Activated CD8-positive, alpha-beta memory T cell treated with anti-CD3 and anti-CD28 coated beads, Interleukin-2, amount 10 ng/mL, durations not matched to agents 7 days and 5 days (primary cell): Measurements from ENCODE around the gene CCL25. TPM values are rescaled to one million over a fixed set of nuclear protein-coding genes. Genes with fewer than 3 reads are reported as not detected.

ENCODE experiments used
- ATAC-seq: fragments of 150-1000 bp; cut with Tn5 transposase; one replicate; pipeline ENCODE4 v1.10.0; 2021; ENCODE audit warnings: moderate library complexity
- CTCF ChIA-PET: fragments of 350-600 bp; sonication (Branson Sonifier 250); formaldehyde crosslinking; loops from one replicate; lab custom pipeline; 2021; ENCODE audit warnings: antibody characterized with exemption; lab: Charles Lee
- DNase-seq: peaks from one replicate; pipeline ENCODE4 v3.0.0-alpha.2; 2020
- H3K27ac Mint-ChIP-seq: one replicate; pipeline ENCODE4 v1.8.0; 2021; ENCODE audit warnings: mild to moderate bottlenecking, mixed read lengths
- H3K27me3 Mint-ChIP-seq: one replicate; pipeline ENCODE4 v1.8.0; 2021; ENCODE audit warnings: mixed read lengths
- H3K36me3 Mint-ChIP-seq: one replicate; pipeline ENCODE4 v1.8.0; 2021; ENCODE audit warnings: mild to moderate bottlenecking, mixed read lengths
- H3K4me1 Mint-ChIP-seq: one replicate; pipeline ENCODE4 v1.8.0; 2021; ENCODE audit warnings: mixed read lengths
- H3K4me3 Mint-ChIP-seq: one replicate; pipeline ENCODE4 v1.8.0; 2021; ENCODE audit warnings: mild to moderate bottlenecking, moderate library complexity, mixed read lengths
- H3K9me3 Mint-ChIP-seq: one replicate; pipeline ENCODE4 v1.8.0; 2022; ENCODE audit warnings: low read depth, mixed read lengths
- total RNA-seq, 2 experiments: library from RNA; stranded (reverse); gene quantifications; one replicate each; pipeline ENCODE4 v1.2.3, GENCODE V29; 2021

CCL25 gene
- total RNA-seq, 2 experiments from 2014 or later, result not detected

GRCh38 chr19:8056533-8056932, 4.0 kb downstream of the CCL25 start:
- Mint-ChIP-seq H3K27me3 (no peaks in the 10 kb centered on the region), H3K4me3 (no peak overlapping the region), H3K27ac (no peak overlapping the region), H3K4me1 (peaks cover 7% of the 10 kb centered on the region), H3K9me3 (no peaks in the 10 kb centered on the region), H3K36me3 (no peaks in the 10 kb centered on the region)
- DNase-seq, result no peak
- CTCF ChIA-PET, result no interaction called here
- no peak for ATAC-seq

DNA sequence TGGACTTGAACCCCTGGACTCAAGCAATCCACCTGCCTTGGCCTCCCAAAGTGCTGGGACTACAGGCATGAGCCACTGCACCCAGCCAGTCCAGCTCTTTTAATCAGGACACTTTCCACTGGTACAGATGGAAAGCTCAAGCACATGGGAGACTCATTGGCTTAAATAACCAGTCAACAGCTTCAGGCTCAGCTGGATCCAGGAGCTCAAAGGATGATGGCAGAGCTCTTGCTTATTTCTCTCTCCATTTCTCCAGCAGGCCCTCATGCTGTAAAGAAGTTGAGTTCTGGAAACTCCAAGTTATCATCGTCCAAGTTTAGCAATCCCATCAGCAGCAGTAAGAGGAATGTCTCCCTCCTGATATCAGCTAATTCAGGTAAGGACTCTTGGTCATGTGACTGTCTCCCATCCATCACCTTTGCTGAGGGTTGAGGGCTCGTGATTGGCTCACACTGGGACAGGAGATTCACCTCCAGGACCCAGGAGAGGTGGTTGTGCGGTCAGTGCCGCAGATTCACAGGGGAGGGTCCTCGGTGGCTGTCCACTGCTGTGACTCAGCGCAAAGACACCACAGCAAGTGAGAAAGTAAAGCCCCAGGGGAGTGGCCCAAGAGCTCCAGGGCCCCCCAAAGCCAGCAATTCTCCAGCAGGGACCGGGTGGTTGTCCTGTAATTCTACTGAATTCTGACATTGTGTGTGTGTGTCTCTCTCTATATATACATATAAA, 5.1 kb downstream of the CCL25 start:
- CTCF ChIA-PET, result interaction anchor here (0.6 to 1.0 kb wide), 3 partner anchors 9 to 1777 kb away, joined by 3 read pairs; no protein-coding TSS in a partner anchor
- H3K9me3 Mint-ChIP-seq, result no peaks in the 10 kb centered on the region
- no peaks in the 10 kb centered on the region for H3K4me1 Mint-ChIP-seq
- ATAC-seq, result no peak
- H3K27me3 Mint-ChIP-seq, result no peaks in the 10 kb centered on the region
- no peak for DNase-seq
- no peak overlapping the region for H3K4me3 Mint-ChIP-seq
- no peak overlapping the region for H3K27ac Mint-ChIP-seq
- H3K36me3 Mint-ChIP-seq, result no peaks in the 10 kb centered on the region

DNA sequence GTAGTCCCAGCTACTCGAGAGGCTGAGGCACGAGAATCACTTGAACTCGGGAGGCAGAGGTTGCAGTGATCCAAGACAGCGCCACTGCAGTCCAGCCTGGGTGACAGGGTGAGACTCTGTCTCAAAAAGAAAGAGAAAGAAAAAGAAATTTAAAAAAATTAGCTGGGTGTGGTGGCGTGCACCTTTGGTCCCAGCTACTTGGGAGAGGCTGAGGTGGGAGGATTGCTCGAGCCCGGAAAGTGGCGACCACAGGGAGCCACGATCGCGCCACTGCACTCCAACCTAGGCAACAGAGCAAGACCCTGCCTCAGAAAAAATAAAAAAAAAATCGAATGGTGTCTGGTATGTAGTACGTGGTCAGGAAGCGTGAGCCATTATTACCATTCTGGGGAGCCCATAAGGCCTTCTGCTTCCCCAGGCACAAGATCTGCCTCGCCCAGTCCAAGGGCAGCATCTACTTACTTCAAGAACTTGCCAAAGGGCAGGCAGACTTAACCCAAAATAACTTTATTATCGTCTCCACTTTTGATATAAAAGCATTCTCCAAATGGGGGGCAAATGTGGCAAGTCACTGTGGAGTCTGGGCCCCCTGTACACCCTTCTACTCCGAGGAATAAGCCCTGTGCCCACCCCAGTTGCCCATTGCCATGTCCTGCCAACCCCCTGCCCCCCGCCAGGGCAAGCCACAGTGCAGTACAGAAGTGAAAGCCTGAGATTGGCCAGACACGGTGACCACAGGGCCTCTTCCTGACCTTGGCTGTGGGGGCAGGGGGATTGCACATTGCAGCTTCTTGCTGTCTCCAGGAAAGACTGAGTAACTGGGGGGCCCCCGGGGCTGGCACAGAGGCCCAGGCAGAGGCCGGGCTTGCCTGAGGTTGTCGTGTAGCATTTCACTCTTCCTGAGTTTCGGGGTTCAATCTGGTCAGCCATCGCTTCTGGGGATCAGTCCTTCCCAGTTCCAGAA, 12.6 kb downstream of the CCL25 start:
- H3K27ac Mint-ChIP-seq, result no peak overlapping the region
- H3K4me3 Mint-ChIP-seq, result no peak overlapping the region
- H3K4me1 Mint-ChIP-seq, result peaks cover 7% of the 10 kb centered on the region
- H3K27me3 Mint-ChIP-seq, result no peaks in the 10 kb centered on the region
- DNase-seq (no peak), ATAC-seq (no peak)
- CTCF ChIA-PET, result interaction anchor here (1.5 kb wide), 1 partner anchor 8 kb away, joined by 3 read pairs; no protein-coding TSS in a partner anchor
- H3K9me3 Mint-ChIP-seq, result peaks cover 6% of the 10 kb centered on the region
- no peaks in the 10 kb centered on the region for H3K36me3 Mint-ChIP-seq

GRCh38 chr19:8065875-8066261, 13.3 kb downstream of the CCL25 start:
- no peak overlapping the region for H3K4me3 Mint-ChIP-seq
- DNase-seq (no peak), ATAC-seq (no peak)
- H3K27ac Mint-ChIP-seq, result no peak overlapping the region
- peaks cover 7% of the 10 kb centered on the region for H3K4me1 Mint-ChIP-seq
- no peaks in the 10 kb centered on the region for H3K36me3 Mint-ChIP-seq
- peaks cover 9% of the 10 kb centered on the region for H3K9me3 Mint-ChIP-seq
- CTCF ChIA-PET, result interaction anchor here (1.5 kb wide), 1 partner anchor 8 kb away, joined by 3 read pairs; no protein-coding TSS in a partner anchor
- no peaks in the 10 kb centered on the region for H3K27me3 Mint-ChIP-seq

DNA sequence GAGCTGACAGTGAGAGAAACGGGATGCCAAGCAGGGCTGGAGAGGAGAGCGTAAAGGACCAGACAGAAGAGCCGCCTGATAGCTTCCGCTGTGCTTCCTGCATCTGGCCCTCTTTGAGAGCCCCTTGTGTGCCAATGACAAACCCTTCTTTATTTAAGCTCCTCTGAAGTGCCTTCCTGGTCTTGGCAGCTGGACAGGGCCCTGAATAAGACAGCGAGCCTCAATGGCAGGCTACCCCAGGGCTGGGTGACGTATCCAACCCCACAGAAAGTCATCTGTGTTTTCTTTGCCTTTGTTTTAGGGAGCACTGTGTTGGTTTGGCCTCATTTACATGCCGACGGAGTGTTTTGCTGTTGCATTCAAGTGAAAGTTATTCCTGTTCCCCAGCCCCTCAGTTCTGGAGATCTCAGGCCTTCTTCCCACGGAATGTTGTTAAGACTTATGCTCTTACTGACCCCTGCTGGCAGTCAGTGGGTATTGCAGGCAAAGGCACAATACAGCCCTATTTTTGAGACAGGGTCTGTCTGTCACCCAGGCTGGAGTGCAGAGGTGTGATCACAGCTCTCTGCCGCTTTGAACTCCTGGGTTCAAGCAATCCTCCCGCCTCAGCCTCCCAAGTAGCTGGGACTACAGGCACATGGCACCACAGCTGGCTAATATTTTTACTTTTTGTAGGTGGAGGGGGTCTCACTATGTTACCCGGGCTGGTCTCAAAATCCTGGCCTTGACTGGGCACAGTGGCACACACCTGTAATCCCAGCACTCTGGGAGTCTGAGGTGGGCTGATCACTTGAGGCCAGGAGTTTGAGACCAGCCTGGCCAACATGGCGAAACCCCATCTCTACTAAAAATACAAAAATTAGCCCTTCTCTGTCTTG, 16.8 kb downstream of the CCL25 start:
- DNase-seq (no peak), ATAC-seq (no peak)
- Mint-ChIP-seq H3K4me3 (no peak overlapping the region), H3K36me3 (no peaks in the 10 kb centered on the region), H3K4me1 (peaks cover 20% of the 10 kb centered on the region), H3K9me3 (peaks cover 14% of the 10 kb centered on the region), H3K27me3 (no peaks in the 10 kb centered on the region), H3K27ac (no peak overlapping the region)
- CTCF ChIA-PET, result interaction anchor here (0.6 to 1.5 kb wide), 5 partner anchors 12 to 660 kb away, joined by 3 to 4 read pairs (median 3); no protein-coding TSS in a partner anchor

DNA sequence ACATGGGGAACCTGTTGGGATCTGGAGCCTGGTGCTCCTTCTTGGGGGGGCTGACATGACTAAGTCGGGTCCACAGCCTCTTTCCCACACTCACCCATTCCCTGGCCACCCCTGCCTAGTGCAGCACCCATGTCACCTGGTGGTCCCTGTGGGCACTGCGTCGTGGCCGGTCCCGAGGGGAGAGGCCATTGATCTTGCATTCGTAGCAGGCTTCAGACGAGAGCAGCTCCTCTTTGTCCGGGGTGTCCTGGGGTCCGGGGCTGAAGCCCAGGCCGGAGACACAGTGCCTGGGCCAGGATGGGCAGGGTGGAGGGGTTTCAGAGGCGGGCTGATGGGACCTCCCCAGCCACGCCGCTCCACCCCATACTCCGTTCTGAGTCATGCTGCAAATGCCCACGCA, 19.4 kb downstream of the CCL25 start:
- DNase-seq (no peak), ATAC-seq (no peak)
- Mint-ChIP-seq H3K36me3 (no peaks in the 10 kb centered on the region), H3K9me3 (peaks cover 17% of the 10 kb centered on the region), H3K4me3 (no peak overlapping the region), H3K4me1 (peaks cover 14% of the 10 kb centered on the region), H3K27ac (no peak overlapping the region), H3K27me3 (no peaks in the 10 kb centered on the region)
- CTCF ChIA-PET, result no interaction called here

GRCh38 chr19:8074501-8074900, 21.9 kb downstream of the CCL25 start:
- Mint-ChIP-seq H3K36me3 (no peaks in the 10 kb centered on the region), H3K4me1 (peaks cover 14% of the 10 kb centered on the region), H3K27me3 (no peaks in the 10 kb centered on the region), H3K9me3 (peaks cover 12% of the 10 kb centered on the region), H3K4me3 (no peak overlapping the region), H3K27ac (no peak overlapping the region)
- CTCF ChIA-PET, result no interaction called here
- no peak for DNase-seq
- no peak for ATAC-seq

DNA sequence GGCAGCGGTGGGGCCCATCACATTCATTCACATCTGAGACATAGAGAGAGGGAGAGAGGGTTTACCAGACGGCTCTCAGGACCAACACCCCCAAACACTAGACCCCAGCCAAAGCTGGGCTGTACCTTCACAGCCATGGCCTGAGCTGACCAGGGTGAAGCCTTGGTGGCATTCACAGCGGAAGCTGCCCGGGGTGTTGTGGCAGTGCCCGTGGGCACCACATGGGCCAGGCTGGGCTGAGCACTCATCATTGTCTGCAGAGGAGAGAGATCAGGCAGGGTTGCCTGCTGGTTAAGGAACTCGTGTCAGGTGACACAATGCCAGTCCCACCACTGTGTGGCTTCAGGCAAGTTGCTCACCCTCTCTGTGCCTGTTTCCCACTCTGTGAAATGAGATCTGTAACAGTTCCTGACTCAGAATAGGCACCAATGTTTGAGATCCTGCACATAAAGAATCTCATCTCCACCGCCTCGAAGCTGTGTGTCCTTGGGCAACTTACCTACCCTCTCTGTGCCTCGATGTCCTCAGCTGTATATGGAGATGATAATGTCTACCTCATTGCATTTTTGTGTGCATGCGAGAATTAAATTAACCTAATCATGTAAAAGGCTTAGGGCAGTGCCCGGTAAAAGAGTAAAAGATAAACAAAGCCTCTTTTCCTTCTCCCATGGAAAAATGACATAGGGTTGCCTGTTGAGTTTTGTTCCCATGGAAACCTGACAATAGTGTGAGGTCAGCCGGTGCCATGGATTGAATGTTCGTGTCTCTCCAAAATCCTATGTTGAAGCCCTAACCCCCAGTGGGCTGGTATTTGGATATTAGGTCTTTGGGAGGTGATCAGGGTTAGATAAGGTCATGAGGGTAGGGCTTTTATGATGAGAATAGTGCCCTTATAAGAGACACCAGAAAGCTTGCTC, 22.9 kb downstream of the CCL25 start:
- H3K27me3 Mint-ChIP-seq, result no peaks in the 10 kb centered on the region
- H3K27ac Mint-ChIP-seq, result no peak overlapping the region
- no peaks in the 10 kb centered on the region for H3K36me3 Mint-ChIP-seq
- H3K9me3 Mint-ChIP-seq, result peaks cover 9% of the 10 kb centered on the region
- no peak for DNase-seq
- ATAC-seq, result no peak
- H3K4me3 Mint-ChIP-seq, result no peak overlapping the region
- CTCF ChIA-PET, result no interaction called here
- H3K4me1 Mint-ChIP-seq, result peaks cover 14% of the 10 kb centered on the region

DNA sequence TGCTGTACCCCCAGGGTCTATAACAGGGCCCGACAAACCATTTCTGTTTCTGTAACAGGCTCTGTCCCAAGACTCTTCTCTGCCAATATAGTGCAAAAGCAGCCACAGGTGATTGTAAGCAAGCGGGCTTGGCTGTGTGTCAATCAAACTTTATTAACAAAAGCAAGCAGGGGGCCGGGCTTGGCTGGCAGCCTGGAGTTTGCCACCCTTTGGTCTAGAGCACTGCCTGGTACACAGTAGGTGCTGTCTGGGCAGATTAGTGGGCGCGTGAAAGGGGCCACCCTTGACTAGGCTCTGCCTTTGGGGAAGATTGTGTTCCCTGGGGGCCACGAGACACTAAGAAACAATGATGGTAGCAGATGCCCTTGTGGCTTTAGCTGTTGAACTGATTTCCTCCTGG, 27.4 kb downstream of the CCL25 start:
- Mint-ChIP-seq H3K9me3 (no peaks in the 10 kb centered on the region), H3K27ac (no peak overlapping the region), H3K27me3 (no peaks in the 10 kb centered on the region), H3K36me3 (no peaks in the 10 kb centered on the region), H3K4me1 (no peaks in the 10 kb centered on the region), H3K4me3 (no peak overlapping the region)
- no peak for ATAC-seq
- no peak for DNase-seq
- CTCF ChIA-PET, result no interaction called here

- H3K4me3 Mint-ChIP-seq, result no peak overlapping the region
- no peaks in the 10 kb centered on the region for H3K36me3 Mint-ChIP-seq
- no peaks in the 10 kb centered on the region for H3K27me3 Mint-ChIP-seq
- CTCF ChIA-PET, result interaction anchor here (0.6 kb wide), 1 partner anchor 96 kb away, joined by 3 read pairs; no protein-coding TSS in a partner anchor
- no peak overlapping the region for H3K27ac Mint-ChIP-seq
- DNase-seq (no peak), ATAC-seq (no peak)
- no peaks in the 10 kb centered on the region for H3K9me3 Mint-ChIP-seq
- H3K4me1 Mint-ChIP-seq, result no peaks in the 10 kb centered on the region
These were observed 28.3 kb downstream of the CCL25 start for GRCh38 chr19:8080832-8081231.

GRCh38 chr19:8081569-8082550, 29.3 kb downstream of the CCL25 start:
- Mint-ChIP-seq H3K4me1 (no peaks in the 10 kb centered on the region), H3K4me3 (no peak overlapping the region), H3K27me3 (no peaks in the 10 kb centered on the region), H3K27ac (no peak overlapping the region), H3K9me3 (no peaks in the 10 kb centered on the region), H3K36me3 (no peaks in the 10 kb centered on the region)
- CTCF ChIA-PET, result no interaction called here
- ATAC-seq (no peak), DNase-seq (no peak)
